GM18951 (cell line): ENCODE data around the gene KCNE4.

Source experiments
- POLR2A ChIP-seq: IDR thresholded peaks from 4 replicates; pipeline ENCODE4 v1.6.1; 2011; ENCODE audit warnings: mild to moderate bottlenecking; ENCODE audit not compliant: insufficient read length, insufficient read depth; ENCODE audit errors: extremely low read depth
- in situ Hi-C: fragments of 300-500 bp; cut with MboI; formaldehyde crosslinking; loops from one replicate; pipeline ENCODE4 v1.12.0; 2022; ENCODE audit warnings: low sequenced_read_pairs, mixed read lengths, inconsistent platforms; ENCODE audit not compliant: unreplicated experiment

KCNE4 gene

GRCh38 chr2:223051693-223052289, at the start of gene KCNE4:
Gene KCNE4, plus strand, starts transcription at chr2:223052190. Its CDS starts 641 bp downstream, at chr2:223052831.
- in situ Hi-C loops = no loop called here
- TF ChIP-seq POLR2A = no peak

GRCh38 chr2:223003191-223003590, 48.8 kb upstream of the KCNE4 start:
- no peak for TF ChIP-seq POLR2A
- in situ Hi-C loops = no loop called here

GRCh38 chr2:223005496-223005895, 46.5 kb upstream of the KCNE4 start:
- in situ Hi-C loops = no loop called here
- no peak for TF ChIP-seq POLR2A

- no peak for TF ChIP-seq POLR2A
- in situ Hi-C loops = no loop called here
Measured at GRCh38 chr2:223007531-223007930, 44.5 kb upstream of the KCNE4 start.

GRCh38 chr2:223008162-223008561, 43.8 kb upstream of the KCNE4 start:
- in situ Hi-C loops = no loop called here
- no peak for TF ChIP-seq POLR2A

- TF ChIP-seq POLR2A = no peak
- in situ Hi-C loops = no loop called here
Measured at GRCh38 chr2:223008956-223009355, 43.0 kb upstream of the KCNE4 start.

GRCh38 chr2:223010641-223011040, 41.3 kb upstream of the KCNE4 start:
- TF ChIP-seq POLR2A = no peak
- in situ Hi-C loops = no loop called here

- in situ Hi-C loops = no loop called here
- TF ChIP-seq POLR2A = no peak
Measured at GRCh38 chr2:223012291-223012690, 39.7 kb upstream of the KCNE4 start.

- TF ChIP-seq POLR2A = no peak
- in situ Hi-C loops = no loop called here
Measured at GRCh38 chr2:223019390-223019930, 32.5 kb upstream of the KCNE4 start.

GRCh38 chr2:223019987-223020717, 31.8 kb upstream of the KCNE4 start:
- no peak for TF ChIP-seq POLR2A
- in situ Hi-C loops = no loop called here

- TF ChIP-seq POLR2A = no peak
- in situ Hi-C loops = no loop called here
Measured at GRCh38 chr2:223020971-223021675, 30.9 kb upstream of the KCNE4 start.

GRCh38 chr2:223026357-223027110, 25.5 kb upstream of the KCNE4 start:
- in situ Hi-C loops = no loop called here
- no peak for TF ChIP-seq POLR2A

- in situ Hi-C loops = no loop called here
- TF ChIP-seq POLR2A = no peak
Measured at GRCh38 chr2:223027442-223027841, 24.5 kb upstream of the KCNE4 start.

- in situ Hi-C loops = no loop called here
- no peak for TF ChIP-seq POLR2A
Measured at GRCh38 chr2:223029287-223029686, 22.7 kb upstream of the KCNE4 start.
